SK-N-SH (cell line): ENCODE measurements around the gene TFEB. TPM values are rescaled to one million over a fixed set of nuclear protein-coding genes. Genes with fewer than 3 reads are reported as not detected.

ENCODE experiments used
- CTCF ChIA-PET: fragments of 300-600, 350-600 bp; formaldehyde crosslinking; extraction: SDS; loops from one replicate; lab custom pipeline; 2021; lab: Yijun Ruan, JAX
- POLR2A ChIA-PET: fragments of 350-600 bp; sonication (Branson Sonifier 250); formaldehyde crosslinking; extraction: SDS; loops from one replicate; lab custom pipeline; 2020; ENCODE audit warnings: antibody characterized with exemption, inconsistent platforms; lab: Yijun Ruan, JAX
- DNase-seq: peaks from one replicate; pipeline ENCODE4 v3.0.0; 2012
- H2AFZ ChIP-seq: fragments of 200-600 bp; sonication (generic); 2 replicates; pipeline ENCODE4 v1.8.1; 2016; ENCODE audit warnings: antibody characterized with exemption, mild to moderate bottlenecking, low read depth
- H3F3A ChIP-seq: fragments of 200-600 bp; sonication (generic); replicated peaks from 2 replicates; pipeline ENCODE3; 2016; ENCODE audit warnings: antibody characterized with exemption, mild to moderate bottlenecking; ENCODE audit not compliant: insufficient read depth
- H3K27ac ChIP-seq, 2 experiments: fragments of 200-500 bp in 1 of 2; fragments of 200-600 bp in 1 of 2; sonication (Bioruptor generic) in 1 of 2; sonication (generic), shearing (Covaris generic) in 1 of 2; 2 replicates each; pipeline versions ENCODE4 v1.5.1 to v1.6.1; 2014 to 2016; ENCODE audit warnings: low read depth in 2 of 2, inconsistent platforms in 1 of 2, low read length in 1 of 2, mild to moderate bottlenecking in 1 of 2, mixed read lengths in 1 of 2
- H3K27me3 ChIP-seq: fragments of 200-600 bp; sonication (generic), shearing (Covaris generic); 2 replicates; pipeline ENCODE4 v1.6.1; 2016; ENCODE audit warnings: mixed run types; ENCODE audit not compliant: insufficient read depth
- H3K36me3 ChIP-seq, 2 experiments: fragments of 200-500 bp in 1 of 2; fragments of 200-600 bp in 1 of 2; sonication (Bioruptor generic) in 1 of 2; sonication (generic) in 1 of 2; replicated peaks in 1 of 2; 2 replicates each; pipeline versions ENCODE3 to v1.5.1; 2014 to 2016; ENCODE audit warnings: low read length in 1 of 2, mild to moderate bottlenecking in 1 of 2; ENCODE audit not compliant: insufficient read depth in 2 of 2, control insufficient read depth in 1 of 2
- H3K4me1 ChIP-seq, 2 experiments: fragments of 200-500 bp in 1 of 2; fragments of 200-600 bp in 1 of 2; sonication (Bioruptor generic) in 1 of 2; sonication (generic), shearing (Covaris generic) in 1 of 2; 2 replicates each; pipeline versions ENCODE4 v1.5.1 to v1.6.1; 2014 to 2016; ENCODE audit warnings: low read depth in 1 of 2, low read length in 1 of 2, mixed run types in 1 of 2; ENCODE audit not compliant: insufficient read depth in 2 of 2, control insufficient read depth in 1 of 2
- H3K4me2 ChIP-seq: fragments of 200-600 bp; sonication (generic), shearing (Covaris generic); 2 replicates; pipeline ENCODE4 v1.6.1; 2017; ENCODE audit warnings: mixed run types
- H3K4me3 ChIP-seq, 2 experiments: fragments of 200-500 bp in 1 of 2; fragments of 200-600 bp in 1 of 2; sonication (Bioruptor generic) in 1 of 2; sonication (generic), shearing (Covaris generic) in 1 of 2; 2 replicates each; pipeline versions ENCODE4 v1.5.1 to v1.8.1; 2014 to 2016; ENCODE audit warnings: low read depth in 2 of 2, inconsistent platforms in 1 of 2, low read length in 1 of 2, mild to moderate bottlenecking in 1 of 2, mixed read lengths in 1 of 2, moderate library complexity in 1 of 2
- H3K79me2 ChIP-seq: fragments of 200-600 bp; sonication (generic); 2 replicates; pipeline ENCODE4 v1.8.1; 2017; ENCODE audit warnings: mild to moderate bottlenecking; ENCODE audit not compliant: insufficient read depth
- H3K9ac ChIP-seq: fragments of 200-600 bp; sonication (generic); 2 replicates; pipeline ENCODE4 v1.6.1; 2017; ENCODE audit warnings: mixed run types
- H3K9me2 ChIP-seq: fragments of 200-600 bp; sonication (generic); 2 replicates; pipeline ENCODE4 v1.6.1; 2017; ENCODE audit warnings: mixed run types
- H3K9me3 ChIP-seq: fragments of 200-600 bp; sonication (generic); 2 replicates; pipeline ENCODE4 v1.6.1; 2017; ENCODE audit warnings: mixed run types, mild to moderate bottlenecking, moderate library complexity
- H4K20me1 ChIP-seq: fragments of 200-600 bp; sonication (generic); 2 replicates; pipeline ENCODE4 v1.6.1; 2017; ENCODE audit warnings: mild to moderate bottlenecking, mixed run types; ENCODE audit not compliant: insufficient read depth
- CHD2 ChIP-seq: fragments of 150-350 bp; IDR thresholded peaks from 2 replicates; pipeline ENCODE4 v1.6.1; 2018; ENCODE audit warnings: low read length; ENCODE audit not compliant: partially characterized antibody
- ELF1 ChIP-seq: IDR thresholded peaks from 2 replicates; pipeline ENCODE4 v1.4.0; 2012
- FOSL2 ChIP-seq: IDR thresholded peaks from 2 replicates; pipeline ENCODE4 v1.4.0; 2012; ENCODE audit warnings: low read depth, mild to moderate bottlenecking, moderate library complexity, borderline replicate concordance
- FOXJ3 ChIP-seq: sonication (generic); formaldehyde crosslinking; IDR thresholded peaks from 2 replicates; pipeline ENCODE4 v1.5.1; 2020; ENCODE audit warnings: mild to moderate bottlenecking, missing genetic modification reagents
- GABPA ChIP-seq: IDR thresholded peaks from 2 replicates; pipeline ENCODE4 v1.4.0; 2012; ENCODE audit warnings: low read depth, mild to moderate bottlenecking
- GATA2 ChIP-seq: sonication (generic); formaldehyde crosslinking; IDR thresholded peaks from 2 replicates; pipeline ENCODE4 v1.5.0; 2020; ENCODE audit warnings: mild to moderate bottlenecking, missing genetic modification reagents
- NFIC ChIP-seq: IDR thresholded peaks from 2 replicates; pipeline ENCODE4 v1.4.0; 2012; ENCODE audit warnings: borderline replicate concordance
- NRF1 ChIP-seq: IDR thresholded peaks from 2 replicates; pipeline ENCODE4 v1.6.1; 2012; ENCODE audit warnings: low read depth, mild to moderate bottlenecking, low read length
- RAD21 ChIP-seq: IDR thresholded peaks from 2 replicates; pipeline ENCODE4 v1.6.1; 2012; ENCODE audit warnings: mild to moderate bottlenecking, low read length
- RXRA ChIP-seq: IDR thresholded peaks from 2 replicates; pipeline ENCODE4 v1.4.0; 2012; ENCODE audit warnings: low read depth, mild to moderate bottlenecking, borderline replicate concordance
- SIN3A ChIP-seq: IDR thresholded peaks from 2 replicates; pipeline ENCODE4 v1.6.1; 2012; ENCODE audit warnings: low read depth, mild to moderate bottlenecking, low read length, moderate library complexity, borderline replicate concordance
- SMC3 ChIP-seq: IDR thresholded peaks from 2 replicates; pipeline ENCODE4 v1.6.1; 2012; ENCODE audit warnings: low read depth, low read length, improper control_type of control experiment
- TAF1 ChIP-seq: IDR thresholded peaks from 2 replicates; pipeline ENCODE4 v1.6.1; 2012; ENCODE audit warnings: low read depth, mild to moderate bottlenecking, low read length, moderate library complexity, borderline replicate concordance
- TCF12 ChIP-seq: IDR thresholded peaks from 2 replicates; pipeline ENCODE4 v1.4.0; 2012
- YY1 ChIP-seq: IDR thresholded peaks from 2 replicates; pipeline ENCODE4 v1.4.0; 2012; ENCODE audit warnings: low read depth, mild to moderate bottlenecking
- WGBS: methylation state at CpG from one replicate; pipeline ENCODE4 v1.1.6; 2017; ENCODE audit warnings: low lambda C conversion rate; 5-methylcytosine and 5-hydroxymethylcytosine counted together
- polyA plus RNA-seq, 3 experiments: library from polyadenylated mRNA; depleted of rRNA; stranded (reverse); fragments of >200 nt; gene quantifications; 2 replicates each; pipeline ENCODE4 v1.2.3, GENCODE V29; 2012
- TF ChIP-seq, protein P1 (sequence below): IDR thresholded peaks from 2 replicates; pipeline ENCODE4 v1.4.0; 2012; ENCODE audit warnings: low read depth
- TF ChIP-seq, protein P2 (sequence below): IDR thresholded peaks from 2 replicates; pipeline ENCODE4 v1.4.0; 2012; ENCODE audit warnings: low read depth, borderline replicate concordance
- TF ChIP-seq, protein P3 (sequence below): IDR thresholded peaks from 2 replicates; pipeline ENCODE4; 2012
- TF ChIP-seq, protein P4 (sequence below): fragments of 200-600 bp; sonication (generic); IDR thresholded peaks from 2 replicates; pipeline ENCODE4 v1.6.1; 2017; ENCODE audit warnings: antibody characterized with exemption, mild to moderate bottlenecking, moderate library complexity
- TF ChIP-seq, protein P5 (sequence below): IDR thresholded peaks from 2 replicates; pipeline ENCODE4 v1.6.1; 2012; ENCODE audit warnings: mild to moderate bottlenecking, low read depth, low read length, moderate library complexity

Gene TFEB
- polyA plus RNA-seq, 1 of the 3 experiments (the other 2 are of a cell fraction): 6.2 TPM

DNA sequence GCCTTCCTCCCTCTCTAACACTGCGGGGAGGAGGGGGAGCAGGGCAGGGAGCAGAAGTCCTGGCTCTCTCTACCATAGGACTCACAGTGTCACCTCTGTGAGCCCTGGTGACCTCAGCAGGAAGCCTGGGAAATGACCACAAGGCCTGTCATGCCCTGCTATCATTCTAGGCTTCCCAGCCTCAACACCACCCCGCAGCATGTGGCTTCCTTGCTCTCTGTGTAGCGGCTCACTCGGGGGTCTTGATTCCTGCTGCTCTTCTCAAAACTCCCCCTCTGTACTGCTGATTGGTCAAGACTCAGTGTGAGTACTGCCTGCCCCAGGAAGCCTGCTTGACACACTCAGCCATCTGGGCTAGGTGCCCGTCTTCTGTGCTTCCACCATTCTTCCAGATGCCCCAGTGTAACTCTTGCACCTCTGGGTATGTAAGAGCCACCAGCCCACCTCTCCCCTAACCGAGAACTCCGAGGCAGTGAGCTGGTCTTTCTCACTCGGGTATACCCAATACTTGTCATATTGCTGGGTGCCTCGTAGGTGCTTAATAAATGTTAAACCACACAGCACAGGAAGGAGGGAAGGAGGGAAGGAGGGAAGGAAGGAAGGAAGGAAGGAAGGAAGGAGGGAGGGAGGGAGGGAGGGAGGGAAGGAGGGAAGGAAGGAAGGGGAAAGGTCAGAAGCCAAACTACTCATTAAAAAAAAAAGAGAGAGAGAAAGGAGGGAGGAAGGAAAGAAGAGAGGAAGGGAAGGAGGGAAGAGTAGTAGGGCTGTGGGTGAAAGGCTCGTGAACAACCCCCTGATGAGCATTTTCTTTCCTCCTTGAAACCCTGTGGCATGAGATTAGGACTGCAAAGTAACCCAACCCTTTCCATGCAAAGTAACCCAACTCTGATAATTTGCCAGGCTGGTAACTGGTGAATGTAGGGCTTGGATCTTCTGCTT, 92.2 kb downstream of the TFEB start:
- Histone ChIP-seq H4K20me1 (no peaks in the 10 kb centered on the region), H3K36me3 (no peaks in the 10 kb centered on the region), H3K9me2 (no peaks in the 10 kb centered on the region), H3K79me2 (no peaks in the 10 kb centered on the region), H3F3A (no peaks in the 10 kb centered on the region), H3K27me3 (no peaks in the 10 kb centered on the region), H3K4me2 (no peak overlapping the region), H3K9ac (no peak overlapping the region), H2AFZ (no peak overlapping the region), H3K4me1 (peaks cover 4 to 23% of the 10 kb centered on the region in 2 experiments; a peak in 2 of 4 replicates), H3K4me3 (no peak overlapping the region), H3K27ac (no peak overlapping the region), H3K9me3 (no peaks in the 10 kb centered on the region)
- CTCF ChIA-PET: interaction anchor here (0.9 to 2.7 kb wide), 4 partner anchors 9 to 41 kb away, joined by 3 to 7 read pairs (median 4); no protein-coding TSS in a partner anchor
- DNase-seq: no peak
- POLR2A ChIA-PET: no interaction called here
- TF ChIP-seq SIN3A (no peak), RAD21 (no peak), GATA2 (CRISPR knock-in tag) (no peak), FOXJ3 (CRISPR knock-in tag) (no peak), TAF1 (no peak), NFIC (no peak), SMC3 (no peak), GABPA (no peak), TCF12 (no peak), YY1 (no peak), CHD2 (no peak), RXRA (no peak), NRF1 (no peak), FOSL2 (no peak), ELF1 (no peak)
- TF ChIP-seq, protein P1, sequence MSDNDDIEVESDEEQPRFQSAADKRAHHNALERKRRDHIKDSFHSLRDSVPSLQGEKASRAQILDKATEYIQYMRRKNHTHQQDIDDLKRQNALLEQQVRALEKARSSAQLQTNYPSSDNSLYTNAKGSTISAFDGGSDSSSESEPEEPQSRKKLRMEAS: no peak
- TF ChIP-seq, protein P2, sequence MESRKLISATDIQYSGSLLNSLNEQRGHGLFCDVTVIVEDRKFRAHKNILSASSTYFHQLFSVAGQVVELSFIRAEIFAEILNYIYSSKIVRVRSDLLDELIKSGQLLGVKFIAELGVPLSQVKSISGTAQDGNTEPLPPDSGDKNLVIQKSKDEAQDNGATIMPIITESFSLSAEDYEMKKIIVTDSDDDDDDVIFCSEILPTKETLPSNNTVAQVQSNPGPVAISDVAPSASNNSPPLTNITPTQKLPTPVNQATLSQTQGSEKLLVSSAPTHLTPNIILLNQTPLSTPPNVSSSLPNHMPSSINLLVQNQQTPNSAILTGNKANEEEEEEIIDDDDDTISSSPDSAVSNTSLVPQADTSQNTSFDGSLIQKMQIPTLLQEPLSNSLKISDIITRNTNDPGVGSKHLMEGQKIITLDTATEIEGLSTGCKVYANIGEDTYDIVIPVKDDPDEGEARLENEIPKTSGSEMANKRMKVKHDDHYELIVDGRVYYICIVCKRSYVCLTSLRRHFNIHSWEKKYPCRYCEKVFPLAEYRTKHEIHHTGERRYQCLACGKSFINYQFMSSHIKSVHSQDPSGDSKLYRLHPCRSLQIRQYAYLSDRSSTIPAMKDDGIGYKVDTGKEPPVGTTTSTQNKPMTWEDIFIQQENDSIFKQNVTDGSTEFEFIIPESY: no peak
- TF ChIP-seq, protein P3, sequence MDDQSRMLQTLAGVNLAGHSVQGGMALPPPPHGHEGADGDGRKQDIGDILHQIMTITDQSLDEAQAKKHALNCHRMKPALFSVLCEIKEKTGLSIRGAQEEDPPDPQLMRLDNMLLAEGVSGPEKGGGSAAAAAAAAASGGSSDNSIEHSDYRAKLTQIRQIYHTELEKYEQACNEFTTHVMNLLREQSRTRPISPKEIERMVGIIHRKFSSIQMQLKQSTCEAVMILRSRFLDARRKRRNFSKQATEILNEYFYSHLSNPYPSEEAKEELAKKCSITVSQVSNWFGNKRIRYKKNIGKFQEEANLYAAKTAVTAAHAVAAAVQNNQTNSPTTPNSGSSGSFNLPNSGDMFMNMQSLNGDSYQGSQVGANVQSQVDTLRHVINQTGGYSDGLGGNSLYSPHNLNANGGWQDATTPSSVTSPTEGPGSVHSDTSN: no peak
- TF ChIP-seq, protein P4, sequence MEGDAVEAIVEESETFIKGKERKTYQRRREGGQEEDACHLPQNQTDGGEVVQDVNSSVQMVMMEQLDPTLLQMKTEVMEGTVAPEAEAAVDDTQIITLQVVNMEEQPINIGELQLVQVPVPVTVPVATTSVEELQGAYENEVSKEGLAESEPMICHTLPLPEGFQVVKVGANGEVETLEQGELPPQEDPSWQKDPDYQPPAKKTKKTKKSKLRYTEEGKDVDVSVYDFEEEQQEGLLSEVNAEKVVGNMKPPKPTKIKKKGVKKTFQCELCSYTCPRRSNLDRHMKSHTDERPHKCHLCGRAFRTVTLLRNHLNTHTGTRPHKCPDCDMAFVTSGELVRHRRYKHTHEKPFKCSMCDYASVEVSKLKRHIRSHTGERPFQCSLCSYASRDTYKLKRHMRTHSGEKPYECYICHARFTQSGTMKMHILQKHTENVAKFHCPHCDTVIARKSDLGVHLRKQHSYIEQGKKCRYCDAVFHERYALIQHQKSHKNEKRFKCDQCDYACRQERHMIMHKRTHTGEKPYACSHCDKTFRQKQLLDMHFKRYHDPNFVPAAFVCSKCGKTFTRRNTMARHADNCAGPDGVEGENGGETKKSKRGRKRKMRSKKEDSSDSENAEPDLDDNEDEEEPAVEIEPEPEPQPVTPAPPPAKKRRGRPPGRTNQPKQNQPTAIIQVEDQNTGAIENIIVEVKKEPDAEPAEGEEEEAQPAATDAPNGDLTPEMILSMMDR: no peak
- TF ChIP-seq, protein P5, sequence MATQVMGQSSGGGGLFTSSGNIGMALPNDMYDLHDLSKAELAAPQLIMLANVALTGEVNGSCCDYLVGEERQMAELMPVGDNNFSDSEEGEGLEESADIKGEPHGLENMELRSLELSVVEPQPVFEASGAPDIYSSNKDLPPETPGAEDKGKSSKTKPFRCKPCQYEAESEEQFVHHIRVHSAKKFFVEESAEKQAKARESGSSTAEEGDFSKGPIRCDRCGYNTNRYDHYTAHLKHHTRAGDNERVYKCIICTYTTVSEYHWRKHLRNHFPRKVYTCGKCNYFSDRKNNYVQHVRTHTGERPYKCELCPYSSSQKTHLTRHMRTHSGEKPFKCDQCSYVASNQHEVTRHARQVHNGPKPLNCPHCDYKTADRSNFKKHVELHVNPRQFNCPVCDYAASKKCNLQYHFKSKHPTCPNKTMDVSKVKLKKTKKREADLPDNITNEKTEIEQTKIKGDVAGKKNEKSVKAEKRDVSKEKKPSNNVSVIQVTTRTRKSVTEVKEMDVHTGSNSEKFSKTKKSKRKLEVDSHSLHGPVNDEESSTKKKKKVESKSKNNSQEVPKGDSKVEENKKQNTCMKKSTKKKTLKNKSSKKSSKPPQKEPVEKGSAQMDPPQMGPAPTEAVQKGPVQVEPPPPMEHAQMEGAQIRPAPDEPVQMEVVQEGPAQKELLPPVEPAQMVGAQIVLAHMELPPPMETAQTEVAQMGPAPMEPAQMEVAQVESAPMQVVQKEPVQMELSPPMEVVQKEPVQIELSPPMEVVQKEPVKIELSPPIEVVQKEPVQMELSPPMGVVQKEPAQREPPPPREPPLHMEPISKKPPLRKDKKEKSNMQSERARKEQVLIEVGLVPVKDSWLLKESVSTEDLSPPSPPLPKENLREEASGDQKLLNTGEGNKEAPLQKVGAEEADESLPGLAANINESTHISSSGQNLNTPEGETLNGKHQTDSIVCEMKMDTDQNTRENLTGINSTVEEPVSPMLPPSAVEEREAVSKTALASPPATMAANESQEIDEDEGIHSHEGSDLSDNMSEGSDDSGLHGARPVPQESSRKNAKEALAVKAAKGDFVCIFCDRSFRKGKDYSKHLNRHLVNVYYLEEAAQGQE: no peak
- WGBS: 83% methylated on average over 10 of the region's 10 CpGs
